Karpas-422 (cell line): Measurements from ENCODE around the gene PRM3. TPM values are rescaled to one million over a fixed set of nuclear protein-coding genes. Genes with fewer than 3 reads are reported as not detected.
A peak's percentile ranks its signal among the peaks of the same experiment; 100 is the strongest.

Source experiments
- DNase-seq: peaks from one replicate; pipeline ENCODE4 v3.0.0-alpha.2; 2015
- H2AFZ ChIP-seq: fragments of 200-600 bp; sonication (generic); 2 replicates; pipeline ENCODE4 v1.6.1; 2014; ENCODE audit warnings: antibody characterized with exemption, low read length, mixed read lengths
- H3K27ac ChIP-seq: fragments of 200-600 bp; sonication (generic); 2 replicates; pipeline ENCODE4 v1.5.1; 2014; ENCODE audit warnings: mild to moderate bottlenecking, low read length, moderate library complexity
- H3K27me3 ChIP-seq: fragments of 200-600 bp; sonication (generic); 2 replicates; pipeline ENCODE4 v1.6.1; 2014; ENCODE audit warnings: low read length, mixed read lengths
- H3K36me3 ChIP-seq: fragments of 200-600 bp; sonication (generic); 2 replicates; pipeline ENCODE4 v1.6.1; 2014; ENCODE audit warnings: low read length, mixed read lengths; ENCODE audit not compliant: insufficient read depth
- H3K4me1 ChIP-seq: fragments of 200-600 bp; sonication (generic); 2 replicates; pipeline ENCODE4 v1.6.1; 2014; ENCODE audit warnings: mild to moderate bottlenecking, low read length, mixed read lengths
- H3K4me2 ChIP-seq: fragments of 200-600 bp; sonication (generic); 2 replicates; pipeline ENCODE4 v1.6.1; 2014; ENCODE audit warnings: low read length, low read depth, mild to moderate bottlenecking; ENCODE audit not compliant: poor library complexity, severe bottlenecking
- H3K4me3 ChIP-seq: fragments of 200-600 bp; sonication (generic); 2 replicates; pipeline ENCODE4 v1.5.1; 2014; ENCODE audit warnings: mild to moderate bottlenecking, antibody characterized with exemption, low read length, mixed read lengths
- H3K79me2 ChIP-seq: fragments of 200-600 bp; sonication (generic); 2 replicates; pipeline ENCODE4 v1.6.1; 2014; ENCODE audit warnings: mild to moderate bottlenecking, low read length, mixed read lengths
- H3K9ac ChIP-seq: fragments of 200-600 bp; sonication (generic); 2 replicates; pipeline ENCODE4 v1.6.0; 2014; ENCODE audit warnings: low read length
- H3K9me2 ChIP-seq: fragments of 200-600 bp; sonication (generic), shearing (Covaris generic); replicated peaks from 2 replicates; pipeline ENCODE4 v1.6.0; 2014; ENCODE audit warnings: mild to moderate bottlenecking, low read length, moderate library complexity; ENCODE audit not compliant: insufficient read depth
- H3K9me3 ChIP-seq: fragments of 300-700, 200-600 bp; sonication (generic); 2 replicates; pipeline ENCODE4 v1.6.1; 2014; ENCODE audit warnings: low read length, mixed read lengths
- H4K20me1 ChIP-seq: fragments of 200-600 bp; sonication (generic); 2 replicates; pipeline ENCODE4 v1.6.1; 2014; ENCODE audit warnings: mild to moderate bottlenecking, antibody characterized with exemption, low read length, low read depth; ENCODE audit not compliant: insufficient read depth
- total RNA-seq: library from RNA; depleted of rRNA; stranded (reverse); fragments of >200 nt; shearing (Covaris generic); gene quantifications from 2 replicates; pipeline ENCODE4 v1.2.3, GENCODE V29; 2014; ENCODE audit warnings: low replicate concordance

Gene PRM3
- total RNA-seq, 1 experiment from 2014 or later = not detected

DNA sequence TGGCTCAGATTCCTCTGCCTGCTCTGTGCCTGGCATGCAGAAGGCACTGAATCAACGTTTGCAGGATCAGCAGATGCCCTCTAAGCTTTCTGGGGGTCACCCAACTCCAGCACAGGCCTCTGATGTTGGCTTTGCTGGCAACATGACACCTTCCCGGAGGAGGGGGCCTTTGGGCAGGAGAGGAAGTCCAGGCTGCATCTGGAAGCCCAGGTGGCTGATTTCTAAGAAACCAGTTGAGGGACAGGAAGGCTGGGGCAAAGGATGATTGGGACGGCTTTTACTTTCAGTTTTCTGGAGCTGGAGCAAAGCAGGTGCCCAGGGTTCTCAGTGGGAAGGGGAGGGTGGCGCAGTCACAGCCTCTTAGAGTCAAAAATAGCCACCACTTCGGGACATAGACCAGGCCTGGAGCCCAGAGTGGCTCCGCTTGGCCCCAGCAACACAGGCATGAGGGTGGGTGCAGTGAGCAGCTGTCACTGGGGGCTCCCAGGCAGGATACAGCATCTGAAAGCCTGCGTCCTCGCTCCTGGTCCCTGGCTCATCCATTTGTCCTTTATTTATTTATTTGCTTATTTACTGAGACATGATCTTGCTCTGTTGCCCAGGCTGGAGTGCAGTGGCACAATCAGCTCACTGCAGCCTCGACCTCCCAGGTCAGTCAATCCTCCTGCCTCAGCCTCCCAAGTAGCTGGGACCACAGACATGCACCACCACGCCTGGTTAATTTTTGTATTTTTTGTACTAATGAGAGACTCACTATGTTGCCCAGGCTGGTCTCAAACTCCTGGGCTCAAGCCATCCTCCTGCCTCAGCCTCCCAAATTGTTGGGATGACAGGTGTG is 32.6 kb downstream of the PRM3 start:
- Histone ChIP-seq H3K27ac (no peak overlapping the region), H3K36me3 (no peaks in the 10 kb centered on the region), H3K4me3 (no peak overlapping the region), H3K9ac (no peak overlapping the region), H3K4me1 (0 out of 2 replicates have a peak, but pooled peaks cover 3% of the 10 kb centered on the region), H3K4me2 (no peak overlapping the region), H3K79me2 (no peaks in the 10 kb centered on the region), H3K9me3 (no peaks in the 10 kb centered on the region), H2AFZ (no peak overlapping the region), H4K20me1 (no peaks in the 10 kb centered on the region), H3K9me2 (no peaks in the 10 kb centered on the region), H3K27me3 (no peaks in the 10 kb centered on the region)
- no peak for DNase-seq

DNA sequence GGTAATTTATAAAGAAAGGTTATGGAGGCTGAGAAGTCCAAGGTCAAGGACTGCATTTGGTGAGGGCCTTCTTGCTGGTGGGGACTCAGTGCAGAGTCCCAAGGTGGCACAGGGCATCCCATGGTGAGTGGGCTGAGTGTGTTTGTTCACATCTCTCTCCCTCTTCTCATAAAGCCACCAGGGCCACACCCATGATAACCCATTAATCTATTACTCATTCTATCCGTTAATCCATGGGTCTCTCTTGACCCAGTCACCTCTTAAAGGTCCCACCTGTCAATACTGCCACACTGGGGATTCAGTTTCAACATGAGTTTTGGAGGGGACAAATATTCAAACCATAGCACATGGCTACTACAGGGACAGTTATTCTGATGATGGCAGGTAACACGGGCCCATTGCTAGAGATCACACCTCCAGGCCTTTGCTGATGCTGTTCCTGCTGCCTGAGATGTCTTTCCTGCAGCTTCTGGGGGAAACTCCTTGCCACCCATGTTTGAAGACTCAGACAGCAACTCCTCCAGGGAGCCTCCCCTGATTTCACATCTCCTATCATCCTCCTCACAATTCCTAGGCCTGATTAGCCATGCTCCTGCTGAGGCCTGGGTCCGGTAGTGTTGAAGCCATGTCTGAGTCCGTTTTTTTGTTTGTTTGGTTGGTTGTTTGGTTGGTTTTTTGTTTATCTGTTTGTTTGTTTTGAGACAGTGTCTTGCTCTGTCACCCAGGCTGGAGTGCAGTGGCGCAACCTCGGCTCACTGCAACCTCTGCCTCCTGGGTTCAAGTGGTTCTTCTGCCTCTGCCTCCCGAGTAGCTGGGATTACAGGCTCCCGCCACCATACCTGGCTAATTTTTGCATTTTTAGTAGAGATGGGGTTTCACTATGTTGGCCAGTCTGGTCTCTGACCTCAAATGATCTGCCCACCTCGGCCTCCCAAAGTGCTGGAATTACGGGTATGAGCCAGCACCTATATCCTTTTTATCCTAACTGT is 33.5 kb downstream of the PRM3 start:
- Histone ChIP-seq H3K4me2 (no peak overlapping the region), H3K9me2 (no peaks in the 10 kb centered on the region), H3K27ac (no peak overlapping the region), H3K27me3 (no peaks in the 10 kb centered on the region), H3K36me3 (no peaks in the 10 kb centered on the region), H3K4me1 (0 out of 2 replicates have a peak, but pooled peaks cover 3% of the 10 kb centered on the region), H3K79me2 (no peaks in the 10 kb centered on the region), H2AFZ (no peak overlapping the region), H3K4me3 (no peak overlapping the region), H3K9me3 (no peaks in the 10 kb centered on the region), H4K20me1 (no peaks in the 10 kb centered on the region), H3K9ac (no peak overlapping the region)
- DNase-seq = no peak

DNA sequence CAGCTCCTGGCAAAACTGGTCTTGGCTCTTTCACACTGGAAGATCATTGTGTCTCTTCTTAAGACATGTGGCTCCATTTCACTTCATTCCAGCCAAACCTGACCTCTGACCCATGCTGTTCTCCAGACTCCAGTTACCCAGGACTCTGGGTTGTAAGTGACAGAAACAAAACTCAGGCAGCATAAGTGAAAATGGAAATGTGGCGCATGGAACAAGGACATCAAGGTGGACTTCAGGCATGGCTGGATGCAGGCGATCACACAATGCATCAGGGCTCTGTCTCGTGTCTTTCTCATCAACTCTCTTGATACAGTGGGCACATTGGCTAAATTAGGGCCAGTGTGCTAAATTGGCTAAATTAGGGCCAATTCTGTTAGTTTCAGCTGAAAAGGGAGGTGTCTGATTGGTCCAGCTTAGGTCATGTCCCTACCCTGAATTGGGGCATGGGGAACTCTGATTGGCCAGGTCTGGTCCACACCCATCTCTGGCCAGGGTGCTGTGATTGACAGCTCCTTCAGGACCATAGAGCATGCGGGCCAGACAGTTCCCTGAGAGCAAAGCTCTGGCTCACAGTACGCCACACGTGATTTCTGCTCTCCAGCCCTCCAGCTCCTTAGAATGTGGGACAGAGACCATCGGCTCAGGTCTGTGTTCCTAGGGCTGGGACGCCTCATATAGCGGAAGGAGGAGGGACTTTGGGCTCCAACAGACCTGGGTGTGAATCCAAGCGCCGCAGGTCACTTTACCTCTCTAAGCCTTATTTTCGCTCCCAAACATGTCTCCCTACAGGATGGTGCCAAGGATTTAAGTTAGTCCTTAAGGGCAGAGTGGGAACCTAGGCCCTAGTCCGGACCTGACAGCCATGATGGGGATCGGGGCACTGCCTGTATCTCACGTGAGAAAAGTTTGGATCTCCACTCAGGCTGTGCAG is 34.9 kb downstream of the PRM3 start:
- 0 out of 2 replicates have a peak, but pooled peaks cover 3% of the 10 kb centered on the region for H3K4me1 ChIP-seq
- H3K9ac ChIP-seq = no peak overlapping the region
- no peak overlapping the region for H3K4me2 ChIP-seq

DNA sequence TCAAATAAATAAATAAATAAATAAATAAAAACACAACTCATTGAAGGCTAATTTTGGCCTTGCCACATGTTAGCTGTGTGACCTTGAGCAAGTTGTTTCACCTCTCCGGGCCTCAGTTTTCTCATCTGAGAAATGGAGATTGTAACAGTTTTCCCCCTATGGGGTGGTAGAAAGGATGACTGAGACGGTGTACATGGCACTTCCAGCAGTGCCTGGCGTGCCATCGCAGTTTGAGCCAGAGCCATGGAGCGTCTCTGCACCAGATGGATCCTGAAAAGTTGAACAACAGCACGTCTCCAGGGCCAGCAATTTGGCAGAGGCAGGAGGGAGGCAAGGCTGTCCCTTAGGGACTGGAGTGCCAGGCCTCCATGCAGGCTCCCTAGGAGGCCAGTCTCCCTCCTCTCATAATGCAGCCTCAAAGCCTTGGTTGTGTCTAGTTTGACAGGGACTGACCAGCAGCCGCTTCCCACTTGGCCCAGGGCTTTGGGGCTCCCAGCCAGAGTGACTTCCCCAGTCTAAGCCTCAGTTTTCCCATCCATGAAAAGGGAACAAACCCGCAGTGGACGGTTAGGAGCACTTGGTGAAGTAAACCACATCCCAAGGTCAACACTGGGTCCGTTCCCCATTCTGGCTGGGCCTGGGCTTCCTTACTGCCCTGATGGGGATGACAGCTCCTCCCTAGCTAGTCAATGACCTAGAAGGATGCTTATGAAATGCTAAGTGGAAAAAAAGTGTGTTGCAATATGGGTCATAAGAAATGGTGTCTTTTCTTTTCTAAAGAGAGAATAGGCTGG is 36.8 kb downstream of the PRM3 start:
- Histone ChIP-seq H3K79me2 (no peaks in the 10 kb centered on the region), H3K36me3 (no peaks in the 10 kb centered on the region), H3K4me1 (peaks cover 8% of the 10 kb centered on the region), H3K9ac (no peak overlapping the region), H2AFZ (no peak overlapping the region), H3K9me2 (no peaks in the 10 kb centered on the region), H3K4me3 (no peak overlapping the region), H4K20me1 (no peaks in the 10 kb centered on the region), H3K27ac (no peak overlapping the region), H3K9me3 (no peaks in the 10 kb centered on the region), H3K4me2 (no peak overlapping the region), H3K27me3 (no peaks in the 10 kb centered on the region)
- no peak for DNase-seq

More for the DNA sequence above, 34.9 kb downstream of the PRM3 start:
- no peaks in the 10 kb centered on the region for H3K27me3 ChIP-seq
- H3K27ac ChIP-seq = no peak overlapping the region
- no peaks in the 10 kb centered on the region for H3K9me2 ChIP-seq
- H3K9me3 ChIP-seq = no peaks in the 10 kb centered on the region
- no peaks in the 10 kb centered on the region for H4K20me1 ChIP-seq
- H3K4me3 ChIP-seq = no peak overlapping the region
- no peaks in the 10 kb centered on the region for H3K79me2 ChIP-seq
- no peak overlapping the region for H2AFZ ChIP-seq
- DNase-seq = peak; percentile 65
- no peaks in the 10 kb centered on the region for H3K36me3 ChIP-seq

DNA sequence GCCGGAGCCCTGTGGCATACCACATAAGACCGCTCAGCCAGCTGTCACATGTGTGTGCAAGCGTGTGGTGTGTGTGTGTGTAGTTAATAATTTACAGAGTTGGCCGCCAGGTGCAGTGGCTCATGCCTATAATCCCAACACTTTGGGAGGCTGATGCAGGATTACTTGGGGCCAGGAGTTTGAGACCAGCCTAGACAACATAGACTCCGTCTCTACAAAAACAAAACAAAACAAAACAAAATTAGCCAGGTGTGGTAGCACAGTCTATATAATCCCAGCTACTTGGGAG is 37.8 kb downstream of the PRM3 start:
- no peak overlapping the region for H3K4me3 ChIP-seq
- no peak overlapping the region for H2AFZ ChIP-seq

DNA sequence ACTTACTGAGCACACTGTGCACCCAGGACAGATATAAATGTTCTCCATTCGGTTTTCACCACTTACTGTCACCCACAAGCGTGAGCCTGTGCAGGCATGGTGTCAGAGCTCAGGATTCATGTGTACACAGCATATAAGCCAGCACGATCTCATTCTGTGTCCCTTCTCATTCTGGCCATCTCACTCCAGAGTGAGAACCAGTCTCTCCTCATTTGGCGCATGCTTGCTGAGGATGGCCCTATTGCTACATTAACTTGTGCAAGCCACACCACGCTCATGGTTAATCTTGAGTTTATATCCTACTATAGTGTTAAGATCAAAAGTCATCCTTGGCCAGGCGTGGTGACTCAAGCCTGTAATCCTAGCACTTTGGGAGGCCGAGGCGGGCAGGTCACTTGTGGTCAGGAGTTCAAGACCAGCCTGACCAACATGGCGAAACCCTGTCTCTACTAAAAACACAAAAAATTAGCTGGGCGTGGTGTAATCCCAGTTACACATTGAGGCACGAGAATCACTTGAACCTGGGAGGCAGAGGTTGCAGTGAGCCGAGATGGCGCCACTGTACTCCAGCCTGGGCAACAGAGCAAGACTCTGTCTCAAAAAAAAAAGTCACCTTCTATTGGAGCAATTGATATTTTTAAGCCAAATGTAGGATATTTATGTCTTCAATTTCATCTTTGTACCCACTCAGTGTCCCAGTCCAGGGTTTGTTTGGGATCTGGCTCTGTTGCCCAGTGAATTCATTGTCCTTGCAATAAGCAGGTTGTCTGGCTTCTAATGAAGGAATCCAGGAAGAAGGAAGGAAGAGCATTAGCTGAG is 38.3 kb downstream of the PRM3 start:
- H3K36me3 ChIP-seq = no peaks in the 10 kb centered on the region
- no peak overlapping the region for H2AFZ ChIP-seq
- no peaks in the 10 kb centered on the region for H4K20me1 ChIP-seq
- H3K79me2 ChIP-seq = no peaks in the 10 kb centered on the region
- no peaks in the 10 kb centered on the region for H3K9me3 ChIP-seq
- no peaks in the 10 kb centered on the region for H3K9me2 ChIP-seq
- no peak overlapping the region for H3K27ac ChIP-seq
- H3K4me3 ChIP-seq = no peak overlapping the region
- H3K4me1 ChIP-seq = peaks cover 5% of the 10 kb centered on the region
- no peak for DNase-seq
- no peak overlapping the region for H3K4me2 ChIP-seq
- no peak overlapping the region for H3K9ac ChIP-seq
- H3K27me3 ChIP-seq = no peaks in the 10 kb centered on the region

More for the DNA sequence above, 37.8 kb downstream of the PRM3 start:
- H3K36me3 ChIP-seq = no peaks in the 10 kb centered on the region
- H3K9me3 ChIP-seq = no peaks in the 10 kb centered on the region
- H3K79me2 ChIP-seq = no peaks in the 10 kb centered on the region
- H3K4me2 ChIP-seq = no peak overlapping the region
- peaks cover 7% of the 10 kb centered on the region for H3K4me1 ChIP-seq
- H3K27ac ChIP-seq = no peak overlapping the region
- H4K20me1 ChIP-seq = no peaks in the 10 kb centered on the region
- no peaks in the 10 kb centered on the region for H3K9me2 ChIP-seq
- DNase-seq = no peak
- H3K27me3 ChIP-seq = no peaks in the 10 kb centered on the region
- no peak overlapping the region for H3K9ac ChIP-seq
